HG03457 (cell line): Measurements from ENCODE around the gene RNF44.
"Not testable (repeated sequence)": the region's sequence is repeated elsewhere in the genome, so short reads cannot be mapped to it uniquely, and the experiment has no call there.

Source experiments
- ATAC-seq: cut with Tn5 transposase; IDR thresholded peaks from one replicate; pipeline ENCODE4 v1.9.1; 2021; ENCODE audit warnings: moderate number of reproducible peaks; ENCODE audit not compliant: unreplicated experiment

The RNF44 gene

GRCh38 chr5:176553260-176554085 lies 16.3 kb upstream of the RNF44 start:
- ATAC-seq: no peak

DNA sequence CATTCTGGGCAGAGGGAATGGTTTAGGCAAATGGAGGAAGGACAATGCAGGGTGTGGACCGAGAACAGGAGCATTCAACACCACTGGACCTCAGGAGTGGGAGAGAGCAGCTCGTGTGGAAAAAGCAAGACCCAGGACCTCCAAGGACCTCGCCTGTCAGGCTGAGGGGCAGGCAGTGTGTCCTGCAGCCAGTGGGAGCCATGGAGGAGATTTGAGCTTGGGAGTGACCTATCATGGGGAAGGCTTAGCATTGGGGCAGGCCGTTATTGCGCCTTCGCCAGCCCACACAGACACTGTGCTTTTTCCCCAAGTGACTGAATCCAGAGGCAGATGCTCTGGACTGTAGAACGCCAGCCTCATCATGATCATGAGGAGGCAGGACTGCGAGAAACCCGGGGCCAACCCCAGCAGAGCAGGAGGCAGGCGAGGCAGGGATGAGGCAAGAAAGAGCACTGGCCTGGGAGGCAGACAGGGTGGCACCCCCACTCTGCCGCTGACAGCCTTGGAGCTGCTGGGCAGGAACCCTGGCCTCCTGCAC lies 15.2 kb upstream of the RNF44 start:
- ATAC-seq: no peak

DNA sequence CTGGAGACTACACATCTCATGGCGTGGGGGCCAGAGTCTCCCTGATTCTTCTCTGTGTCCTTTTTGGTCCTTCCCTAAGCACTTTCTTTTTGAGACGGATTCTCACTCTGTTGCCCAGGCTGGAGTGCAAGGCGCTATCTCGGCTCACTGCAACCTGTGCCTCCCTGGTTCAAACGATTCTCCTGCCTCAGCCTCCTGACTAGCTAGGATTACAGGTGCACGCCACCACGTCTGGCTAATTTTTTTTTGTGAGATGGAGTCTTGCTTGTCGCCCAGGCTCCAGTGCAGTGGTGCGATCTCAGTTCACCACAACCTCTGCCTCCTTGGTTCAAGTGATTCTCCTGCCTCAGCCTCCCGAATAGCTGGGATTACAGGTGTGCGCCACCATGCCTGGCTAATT lies 13.7 kb upstream of the RNF44 start:
- ATAC-seq: not testable (repeated sequence)

DNA sequence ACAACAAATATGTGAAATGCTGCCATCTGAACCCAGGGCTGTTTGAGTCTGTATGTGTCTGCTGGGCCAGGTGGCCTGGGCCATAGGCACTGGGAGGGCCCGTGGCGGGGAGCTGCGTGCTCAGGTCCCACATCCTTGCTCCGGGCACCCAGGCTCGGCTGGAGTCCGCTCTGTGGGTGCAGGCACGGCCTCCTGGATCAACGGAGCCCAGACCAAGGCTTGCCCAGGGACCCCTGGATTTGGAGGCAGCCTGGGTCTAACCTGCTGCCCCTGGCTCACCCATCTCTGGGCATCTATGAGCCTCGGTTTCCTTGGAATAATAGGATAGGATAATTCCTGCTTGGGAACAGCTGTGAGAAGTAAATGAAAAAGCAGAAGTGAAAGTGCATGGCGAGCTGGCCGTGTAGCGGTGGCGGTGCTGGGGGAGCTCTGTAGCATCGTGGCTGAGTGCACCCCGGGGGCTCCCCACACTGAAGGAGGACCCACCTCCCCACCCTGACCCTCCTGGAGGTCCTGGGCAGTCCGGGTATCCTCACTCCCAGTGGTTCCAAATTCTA lies 13.2 kb upstream of the RNF44 start:
- ATAC-seq: no peak

GRCh38 chr5:176549871-176550270 lies 12.7 kb upstream of the RNF44 start:
- no peak for ATAC-seq

- ATAC-seq: no peak
Measured at GRCh38 chr5:176548967-176549444, 11.8 kb upstream of the RNF44 start, which contains the start of gene CDHR2. Gene CDHR2, plus strand, starts transcription at chr5:176549342. Its CDS starts 16,011 bp downstream, at chr5:176565353.

GRCh38 chr5:176547802-176548201 lies 10.6 kb upstream of the RNF44 start:
- ATAC-seq: no peak

GRCh38 chr5:176545737-176546509 lies 8.7 kb upstream of the RNF44 start:
- no peak for ATAC-seq

DNA sequence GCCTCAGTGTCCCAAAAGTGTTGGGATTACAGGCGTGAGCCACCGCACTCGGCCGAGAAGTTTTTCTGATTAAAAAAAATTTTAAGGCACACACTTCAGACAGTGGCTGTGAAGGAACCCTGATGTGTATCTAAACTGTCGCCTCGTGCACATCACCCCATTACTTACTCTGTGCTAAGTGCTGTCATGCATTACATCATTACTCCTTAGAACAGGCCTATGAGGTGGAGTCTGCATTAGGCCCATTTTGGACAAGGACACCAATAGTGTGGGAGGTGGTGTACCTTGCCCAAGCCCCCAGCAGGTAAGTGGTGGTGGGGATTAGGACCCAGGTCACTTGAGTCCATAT lies 8.2 kb upstream of the RNF44 start:
- no peak for ATAC-seq

- ATAC-seq: peak; percentile 55
Measured at GRCh38 chr5:176543428-176544182, 6.4 kb upstream of the RNF44 start.

DNA sequence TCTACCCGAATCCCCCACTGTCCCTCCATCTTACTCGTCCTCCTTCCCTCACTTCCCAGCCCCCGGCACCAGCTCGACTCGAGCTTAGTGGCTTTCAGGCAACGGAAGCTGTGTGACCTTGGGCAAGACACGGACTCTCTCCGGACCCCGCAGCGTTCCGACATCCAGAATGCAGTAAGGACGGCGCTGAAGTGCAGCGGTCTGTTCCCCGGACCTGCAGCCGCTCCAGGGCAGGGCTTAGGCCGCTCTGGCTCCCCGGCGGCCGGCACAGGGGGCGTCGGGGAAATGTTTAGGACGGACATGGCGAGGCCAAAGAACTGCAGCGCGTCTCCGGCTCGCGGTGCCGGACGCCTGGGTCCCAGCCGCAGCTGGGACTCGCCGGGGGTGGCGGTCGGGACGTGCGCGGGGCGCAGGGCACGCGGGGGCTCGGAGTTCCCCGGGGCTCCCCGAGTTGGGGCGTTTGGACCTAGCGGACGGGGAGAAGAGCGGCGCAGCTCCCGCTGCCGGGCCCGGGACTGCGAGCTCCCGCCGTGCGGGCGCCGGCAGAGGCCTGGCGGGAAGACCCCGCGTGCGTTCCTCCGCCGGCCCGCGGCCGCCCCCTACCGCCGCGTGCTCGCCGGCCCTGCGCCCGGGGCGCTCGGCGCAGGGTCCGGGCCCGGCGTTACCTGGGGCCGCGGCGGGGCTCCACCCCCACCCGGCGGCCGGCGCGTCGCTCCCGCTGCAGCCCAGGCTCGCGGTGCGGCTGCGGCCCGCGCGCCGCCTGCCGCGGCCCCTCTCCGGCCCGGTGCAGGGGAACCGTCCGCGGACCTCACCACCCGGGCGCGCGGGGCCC lies 5.6 kb upstream of the RNF44 start:
- ATAC-seq: peak; percentile 38

DNA sequence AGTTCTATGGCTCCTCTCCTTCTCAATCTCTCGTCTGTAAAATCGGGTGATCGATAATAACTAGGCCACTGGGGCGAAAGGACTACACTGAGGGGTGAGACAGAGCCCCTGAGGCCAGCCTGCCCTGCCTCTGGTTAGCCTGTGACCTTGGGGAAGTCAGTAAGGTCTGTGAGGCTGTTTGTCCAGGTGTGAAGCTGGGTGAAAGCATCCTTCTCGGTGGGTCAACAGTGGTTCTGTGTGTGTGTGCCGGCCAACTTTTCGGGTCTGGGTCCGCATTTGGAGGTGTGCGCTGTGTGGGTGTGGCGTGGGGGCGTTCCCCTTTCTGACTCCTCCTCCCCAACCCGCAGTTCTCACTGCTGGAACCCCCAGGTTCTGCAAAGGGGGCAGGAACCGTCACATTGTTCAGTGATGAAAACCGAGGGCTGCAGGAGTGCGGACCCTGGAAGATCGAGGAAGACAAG lies 5.0 kb upstream of the RNF44 start:
- ATAC-seq: no peak

GRCh38 chr5:176541338-176542134 lies 4.3 kb upstream of the RNF44 start:
- no peak for ATAC-seq

DNA sequence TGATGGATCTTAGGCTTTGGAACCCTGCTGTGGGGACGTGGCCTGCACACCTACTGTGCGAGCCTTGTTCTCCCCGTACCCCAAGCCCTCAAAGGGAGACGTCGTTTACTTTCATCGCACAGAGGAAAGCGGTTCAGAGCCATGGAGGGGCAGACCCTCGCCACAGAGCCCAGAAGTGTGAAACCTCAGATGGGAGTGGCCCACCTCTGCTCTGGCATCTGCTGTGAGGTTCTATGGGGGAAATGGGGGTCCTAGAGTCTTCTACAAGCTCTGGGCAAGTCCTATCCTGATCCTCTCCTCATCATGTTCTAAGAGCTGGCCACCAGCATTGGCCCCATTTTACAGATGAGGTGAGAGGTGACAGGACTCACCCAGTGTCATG lies 3.7 kb upstream of the RNF44 start:
- ATAC-seq: no peak

DNA sequence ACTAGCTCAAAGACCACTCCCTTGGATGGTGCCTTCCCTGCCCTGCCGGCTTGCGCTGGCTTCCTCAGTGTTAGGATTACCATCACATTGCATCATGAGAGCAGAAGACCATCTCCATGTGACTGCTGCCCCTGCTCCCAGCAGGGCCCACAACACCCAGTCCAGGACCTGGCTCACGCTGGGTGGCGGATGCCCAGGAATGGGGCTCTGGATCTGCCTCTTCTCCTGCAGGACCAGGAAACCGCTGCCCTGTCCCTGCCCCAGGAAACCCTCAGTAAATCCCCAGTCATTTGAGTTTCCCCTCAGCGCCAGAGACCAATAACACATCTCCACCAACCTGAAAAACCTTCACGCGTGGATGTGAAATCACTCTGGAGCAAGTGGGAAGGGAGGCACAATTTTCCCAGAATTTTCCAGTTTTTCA lies 3.3 kb upstream of the RNF44 start:
- no peak for ATAC-seq

GRCh38 chr5:176538989-176539384 lies 1.8 kb upstream of the RNF44 start:
- no peak for ATAC-seq

DNA sequence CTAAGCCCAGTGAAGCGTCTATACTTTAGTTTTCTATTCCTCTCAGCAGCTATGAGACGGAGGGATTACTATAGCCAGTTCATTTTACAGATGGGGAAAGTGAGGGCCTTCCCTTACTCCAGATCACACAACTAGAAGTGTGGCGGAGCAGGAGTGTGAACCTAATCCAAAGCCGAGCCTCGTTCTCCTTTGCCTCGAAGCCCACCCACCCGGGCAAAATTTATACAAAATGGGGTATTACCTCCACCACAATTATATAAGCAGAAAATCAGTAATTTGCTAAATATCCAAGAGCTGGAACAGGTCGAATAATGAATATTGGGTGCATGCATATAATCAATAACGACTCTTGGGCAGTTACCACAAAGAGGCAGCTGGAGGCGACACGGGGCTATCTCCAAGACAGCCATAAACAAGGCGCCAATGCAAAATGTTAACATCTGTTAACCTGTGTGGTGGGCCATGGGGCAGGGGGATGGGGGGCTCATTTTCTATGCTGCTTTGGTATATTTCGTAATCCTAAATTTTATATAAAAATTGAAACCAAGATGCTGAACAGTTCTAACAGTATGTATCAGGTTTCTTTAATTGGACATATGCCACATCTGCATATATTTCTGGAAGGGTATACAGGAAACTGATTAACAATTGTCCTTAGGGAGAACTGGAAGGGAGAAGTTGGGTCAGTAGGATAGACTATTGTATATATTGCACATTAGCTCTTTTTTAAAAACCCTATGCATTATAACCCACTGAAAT lies 1.2 kb upstream of the RNF44 start:
- ATAC-seq: no peak

DNA sequence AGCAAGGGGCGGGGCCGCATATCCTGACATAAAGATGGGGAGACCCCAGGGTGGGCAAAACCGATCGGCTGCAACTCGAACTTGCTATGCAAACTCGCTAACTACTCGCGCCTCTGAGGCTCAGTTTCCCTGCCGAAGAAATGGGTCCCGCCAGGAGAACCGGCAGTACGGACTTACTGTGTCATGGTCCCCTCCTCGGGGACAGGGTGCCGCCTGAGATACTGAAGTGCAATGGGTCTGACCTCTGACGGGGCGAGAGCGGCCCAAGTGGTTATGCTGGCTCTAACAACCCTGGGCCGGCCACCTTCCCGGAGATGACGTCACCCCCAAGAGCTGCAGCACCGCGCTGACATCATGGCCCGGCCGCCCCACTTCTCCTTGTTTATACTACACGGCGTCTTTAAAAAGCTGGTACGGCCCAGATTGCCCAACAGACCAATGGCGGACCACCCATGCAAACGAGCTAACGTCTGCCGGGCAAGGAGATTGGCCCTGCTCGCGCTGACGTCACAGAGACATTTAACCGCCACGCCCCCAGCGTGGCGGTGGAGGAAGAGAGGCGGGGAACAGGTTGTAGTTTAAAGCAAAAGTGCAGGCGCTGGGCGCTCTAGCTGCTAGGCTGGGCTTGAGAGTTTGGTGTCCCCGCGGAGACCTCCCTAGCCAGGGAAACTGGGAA lies 490 bp upstream of the RNF44 start:
- ATAC-seq: peak; percentile 56
